T-cell (primary cell): Measurements from ENCODE around the gene ANKK1. TPM values are rescaled to one million over a fixed set of nuclear protein-coding genes. Genes with fewer than 3 reads are reported as not detected.

Experiments
- ATAC-seq, 4 experiments: fragments of 200-7000 bp in 3 of 4; fragments of 150-1000 bp in 1 of 4; cut with Tn5 transposase; replicated peaks in 1 of 4; 1 replicate in 3 of 4; 2 replicates in 1 of 4; pipeline ENCODE4 v1.10.0; 2021; ENCODE audit warnings: moderate library complexity in 3 of 4, mild to moderate bottlenecking in 2 of 4, moderate number of reproducible peaks in 1 of 4
- CTCF ChIA-PET, 2 donors: fragments of 300-600 bp; sonication (Branson Sonifier 250); formaldehyde crosslinking; loops; one replicate each; lab custom pipeline; 2022; ENCODE audit warnings: antibody characterized with exemption in 2 of 2; lab: Charles Lee
- POLR2A ChIA-PET, 2 donors: fragments of 300-600 bp; sonication (Branson Sonifier 250); formaldehyde crosslinking; loops; one replicate each; lab custom pipeline; 2022; ENCODE audit warnings: antibody characterized with exemption in 2 of 2; lab: Charles Lee
- DNase-seq, 35 experiments: peaks; one replicate each; pipeline versions ENCODE4 v3.0.0 to v3.0.0-alpha.2; 2013 to 2023
- H3K27ac ChIP-seq: one replicate; pipeline ENCODE4 v1.5.1; 2013; ENCODE audit warnings: low read length
- H3K27me3 ChIP-seq, 2 experiments: replicated peaks in 1 of 2; 1 replicate in 1 of 2; 2 replicates in 1 of 2; pipeline versions ENCODE4 v1.6.1 to v1.7.0; 2013; ENCODE audit warnings: low read length in 1 of 2, mixed read lengths in 1 of 2; ENCODE audit not compliant: control insufficient read depth in 2 of 2, insufficient read depth in 2 of 2; ENCODE audit errors: extremely low read depth in 1 of 2
- H3K36me3 ChIP-seq, 2 donors: 1 replicate in 1 of 2; 2 replicates in 1 of 2; pipeline versions ENCODE4 v1.6.1 to v1.7.0; 2013; ENCODE audit warnings: low read length in 1 of 2; ENCODE audit not compliant: control insufficient read depth in 2 of 2, insufficient read depth in 1 of 2; ENCODE audit errors: extremely low read depth in 1 of 2
- H3K4me1 ChIP-seq, 2 experiments: 1 replicate in 1 of 2; 2 replicates in 1 of 2; pipeline versions ENCODE4 v1.6.1 to v1.7.0; 2013; ENCODE audit warnings: low read length in 2 of 2, mixed read lengths in 1 of 2; ENCODE audit not compliant: insufficient read depth in 2 of 2, control insufficient read depth in 1 of 2; ENCODE audit errors: extremely low read depth in 1 of 2
- H3K4me3 ChIP-seq, 2 donors: 1 replicate in 1 of 2; 2 replicates in 1 of 2; pipeline versions ENCODE4 v1.5.1 to v1.7.0; 2013; ENCODE audit warnings: mild to moderate bottlenecking in 2 of 2, low read length in 1 of 2, moderate library complexity in 1 of 2; ENCODE audit not compliant: control insufficient read depth in 1 of 2; ENCODE audit errors: extremely low read depth in 1 of 2
- H3K9me3 ChIP-seq: 2 replicates; pipeline ENCODE4 v1.7.0; 2013
- H3K27ac Mint-ChIP-seq, 2 donors: one replicate each; pipeline ENCODE4 v1.8.0; 2020 to 2021; ENCODE audit warnings: mild to moderate bottlenecking in 2 of 2, mixed read lengths in 2 of 2
- H3K27me3 Mint-ChIP-seq, 2 donors: one replicate each; pipeline ENCODE4 v1.8.0; 2021 to 2022; ENCODE audit warnings: mixed read lengths in 2 of 2
- H3K36me3 Mint-ChIP-seq: one replicate; pipeline ENCODE4 v1.8.0; 2021; ENCODE audit warnings: mixed read lengths
- H3K4me1 Mint-ChIP-seq, 3 donors: one replicate each; pipeline ENCODE4 v1.8.0; 2020 to 2022; ENCODE audit warnings: mixed read lengths in 3 of 3, mild to moderate bottlenecking in 1 of 3
- H3K4me3 Mint-ChIP-seq, 3 donors: one replicate each; pipeline ENCODE4 v1.8.0; 2020 to 2022; ENCODE audit warnings: mild to moderate bottlenecking in 3 of 3, mixed read lengths in 3 of 3, moderate library complexity in 3 of 3
- H3K9me3 Mint-ChIP-seq, 3 donors: one replicate each; pipeline ENCODE4 v1.8.0; 2020 to 2022; ENCODE audit warnings: mixed read lengths in 3 of 3
- WGBS: methylation state at CpG from one replicate; pipeline ENCODE4 v1.1.5; 2013; ENCODE audit warnings: missing lambda C conversion rate; ENCODE audit not compliant: insufficient coverage; 5-methylcytosine and 5-hydroxymethylcytosine counted together
- total RNA-seq, 35 experiments: library from RNA in 6 of 35; stranded (reverse) in 6 of 35; fragments of 120-200 nt in 1 of 35; gene quantifications; one replicate each; pipeline versions ENCODE4 v1.2.1 to v1.2.4 and lab custom pipeline; 2013 to 2026

Gene ANKK1
- total RNA-seq, 5 donors from 2014 or later (not counting 1 experiment from before 2014, with no cell fraction given), result 1.2 to 4.6 (median 3.3) TPM

DNA sequence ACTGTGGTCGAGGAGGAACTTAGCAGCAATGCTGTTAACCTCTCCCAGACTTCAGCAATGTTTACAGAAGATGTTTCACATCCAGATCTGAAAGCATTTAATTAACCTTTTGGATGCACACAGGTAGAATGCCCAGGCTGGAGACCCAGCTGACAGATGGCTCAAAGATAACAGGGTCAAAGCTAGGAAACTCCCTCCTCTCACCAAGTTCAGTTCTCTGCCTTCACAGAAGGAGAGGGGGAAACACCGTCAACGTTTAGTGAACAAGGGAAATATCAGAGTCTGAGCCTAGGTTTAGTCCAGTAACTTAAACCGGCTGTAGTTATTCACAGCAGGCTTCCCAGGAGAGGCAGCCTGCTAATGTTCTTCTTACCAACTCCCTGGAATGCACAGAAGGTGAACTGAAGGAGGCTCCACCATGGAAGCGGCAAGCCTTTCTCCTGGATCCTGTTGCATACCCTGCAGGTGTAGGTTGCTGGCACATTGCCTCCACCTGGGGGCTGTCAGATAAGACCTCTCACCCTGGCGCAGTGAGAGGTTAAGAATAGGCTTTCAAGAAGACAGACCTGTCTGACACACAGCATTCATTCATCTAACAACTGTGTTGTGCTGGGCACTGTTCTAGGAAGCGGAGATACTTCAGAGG, 23.5 kb upstream of the ANKK1 start:
- H3K4me1 Mint-ChIP-seq, result peaks cover 20 to 29% (median 27%) of the 10 kb centered on the region in 3 donors
- no peaks in the 10 kb centered on the region for H3K27me3 ChIP-seq
- no peak overlapping the region for H3K4me3 Mint-ChIP-seq
- H3K27ac Mint-ChIP-seq, result peak overlapping the region in 1 of 2 donors; percentile 10
- peaks cover 3 to 12% of the 10 kb centered on the region in 2 experiments for H3K4me1 ChIP-seq
- H3K27me3 Mint-ChIP-seq, result no peaks in the 10 kb centered on the region
- 92% methylated on average over 2 of the region's 7 CpGs for WGBS
- H3K9me3 ChIP-seq, result no peaks in the 10 kb centered on the region
- no peak for ATAC-seq
- H3K4me3 ChIP-seq, result no peak overlapping the region
- H3K9me3 Mint-ChIP-seq, result no peaks in the 10 kb centered on the region
- H3K27ac ChIP-seq, result no peak overlapping the region
- no peak for DNase-seq
- peaks cover 63% of the 10 kb centered on the region for H3K36me3 Mint-ChIP-seq
- ChIA-PET POLR2A (no interaction called here), CTCF (no interaction called here)
- peaks cover 0 to 73% of the 10 kb centered on the region in 2 donors for H3K36me3 ChIP-seq

DNA sequence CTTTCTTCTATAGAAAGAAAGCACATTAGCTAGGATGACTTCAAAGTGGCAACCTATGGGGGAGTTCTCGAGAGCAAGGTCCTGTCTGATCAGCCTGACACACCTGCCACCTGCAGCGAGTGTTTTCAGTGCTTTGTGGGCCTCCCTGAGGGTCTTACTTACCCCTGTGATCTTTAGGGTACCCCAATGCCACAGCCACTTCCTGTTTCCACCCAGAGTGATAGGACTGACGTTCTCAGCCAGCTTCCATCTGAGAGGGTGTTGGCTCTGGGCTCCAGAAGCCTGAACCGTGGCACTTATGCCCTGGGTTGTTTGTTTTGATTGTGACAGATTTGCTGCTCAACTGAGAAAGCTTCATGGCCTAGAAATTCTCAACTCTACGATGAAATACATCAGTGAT, 21.7 kb upstream of the ANKK1 start:
- no peaks in the 10 kb centered on the region for H3K9me3 ChIP-seq
- no peaks in the 10 kb centered on the region for H3K9me3 Mint-ChIP-seq
- 30% methylated on average over 2 of the region's 5 CpGs for WGBS
- peak overlapping the region in 1 of 3 donors; percentile 3 for H3K4me3 Mint-ChIP-seq
- ChIA-PET CTCF (interaction anchor here in 1 of 2 donors (0.6 kb wide), 1 partner anchor 516 kb away, joined by 3 read pairs; no protein-coding TSS in a partner anchor), POLR2A (no interaction called here)
- H3K27me3 ChIP-seq, result no peaks in the 10 kb centered on the region
- peaks cover 3 to 12% of the 10 kb centered on the region in 2 experiments for H3K4me1 ChIP-seq
- H3K36me3 Mint-ChIP-seq, result peaks cover 54% of the 10 kb centered on the region
- peak; percentile 31 to 85 (median 65) for ATAC-seq
- no peak overlapping the region for H3K4me3 ChIP-seq
- H3K27ac Mint-ChIP-seq, result peak overlapping the region; percentile 56 to 74
- peak in 22 of 35 experiments; percentile 2 to 66 (median 15) for DNase-seq
- no peaks in the 10 kb centered on the region for H3K27me3 Mint-ChIP-seq
- H3K4me1 Mint-ChIP-seq, result peaks cover 20 to 29% (median 27%) of the 10 kb centered on the region in 3 donors
- H3K36me3 ChIP-seq, result peaks cover 0 to 56% of the 10 kb centered on the region in 2 donors
- no peak overlapping the region for H3K27ac ChIP-seq

DNA sequence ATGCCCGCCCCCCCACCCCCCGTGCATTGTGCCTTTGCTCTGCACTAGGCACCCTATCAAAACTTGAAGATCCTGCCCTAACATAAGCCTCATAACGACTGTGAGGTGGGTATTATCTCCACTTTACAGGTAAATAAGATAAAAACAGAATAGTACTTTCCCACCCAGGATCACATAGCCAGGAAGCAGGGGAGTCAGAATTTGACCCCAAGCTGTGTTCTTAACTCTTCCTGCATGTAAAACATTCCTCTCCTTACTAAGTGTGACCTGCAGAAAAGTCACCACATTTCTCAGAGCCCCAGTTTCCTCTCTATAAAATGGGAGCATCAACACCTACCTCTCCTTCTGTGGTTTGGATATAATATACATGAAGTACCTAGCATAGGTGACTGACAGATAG, 18.2 kb upstream of the ANKK1 start:
- H3K4me1 Mint-ChIP-seq, result peaks cover 15 to 16% (median 16%) of the 10 kb centered on the region in 3 donors
- no peaks in the 10 kb centered on the region for H3K9me3 Mint-ChIP-seq
- Histone ChIP-seq H3K9me3 (no peaks in the 10 kb centered on the region), H3K27ac (no peak overlapping the region), H3K36me3 (peaks cover 0 to 39% of the 10 kb centered on the region in 2 donors), H3K4me3 (no peak overlapping the region), H3K27me3 (no peaks in the 10 kb centered on the region), H3K4me1 (peaks cover 3 to 12% of the 10 kb centered on the region in 2 experiments)
- no peaks in the 10 kb centered on the region for H3K27me3 Mint-ChIP-seq
- ATAC-seq (no peak), DNase-seq (no peak)
- CTCF ChIA-PET, result no interaction called here
- WGBS, result no CpG with 5 or more reads among the region's 3 CpGs
- POLR2A ChIA-PET, result no interaction called here
- peaks cover 50% of the 10 kb centered on the region for H3K36me3 Mint-ChIP-seq
- H3K27ac Mint-ChIP-seq, result no peak overlapping the region
- no peak overlapping the region for H3K4me3 Mint-ChIP-seq

DNA sequence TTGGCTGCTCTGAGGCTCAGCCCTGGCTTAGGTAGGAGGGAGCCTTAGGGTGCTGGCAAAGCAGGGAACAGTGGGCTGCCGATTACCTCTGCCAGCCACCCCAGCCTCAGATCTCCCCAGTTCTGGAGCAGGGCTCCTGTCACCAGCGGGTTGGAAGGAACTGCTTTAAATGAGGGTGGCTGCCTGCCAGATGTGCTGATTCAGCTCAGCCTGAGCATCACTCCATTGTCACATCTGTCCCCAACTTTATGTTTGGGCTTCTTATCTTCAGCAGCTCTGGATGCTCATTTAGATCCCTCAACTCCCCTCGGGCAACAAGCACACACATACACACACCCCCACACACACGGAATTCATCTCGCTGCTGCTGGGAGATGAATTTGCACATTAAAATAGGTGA, 16.9 kb upstream of the ANKK1 start:
- Mint-ChIP-seq H3K27ac (no peak overlapping the region), H3K4me3 (no peak overlapping the region), H3K27me3 (no peaks in the 10 kb centered on the region), H3K4me1 (peaks cover 9 to 11% (median 11%) of the 10 kb centered on the region in 3 donors), H3K36me3 (peaks cover 45% of the 10 kb centered on the region), H3K9me3 (no peaks in the 10 kb centered on the region)
- WGBS, result 75% methylated on average over 1 of the region's 5 CpGs
- H3K9me3 ChIP-seq, result no peaks in the 10 kb centered on the region
- ATAC-seq (no peak), DNase-seq (no peak)
- no peaks in the 10 kb centered on the region for H3K27me3 ChIP-seq
- H3K4me1 ChIP-seq, result peaks cover 3 to 7% of the 10 kb centered on the region in 2 experiments
- no peak overlapping the region for H3K4me3 ChIP-seq
- peaks cover 0 to 30% of the 10 kb centered on the region in 2 donors for H3K36me3 ChIP-seq
- no peak overlapping the region for H3K27ac ChIP-seq
- ChIA-PET CTCF (no interaction called here), POLR2A (no interaction called here)

DNA sequence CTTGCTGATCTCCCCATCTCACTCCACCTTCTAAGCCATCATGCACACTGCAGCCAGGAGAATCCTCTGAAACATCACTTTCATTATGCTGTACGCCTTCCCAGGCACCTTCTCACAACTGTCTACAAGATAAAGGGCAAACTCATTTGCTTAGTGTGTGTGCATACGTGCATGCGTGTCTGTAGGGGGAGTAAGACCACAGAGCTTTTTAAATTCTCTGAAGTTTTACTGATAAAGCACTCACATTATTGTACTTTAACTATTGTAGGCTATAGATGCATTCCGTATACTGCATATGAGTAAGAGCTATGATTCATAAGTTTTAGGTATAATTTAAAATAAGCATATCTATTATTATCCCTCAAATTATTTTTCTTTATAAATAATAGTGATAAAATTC, 15.3 kb upstream of the ANKK1 start:
- Mint-ChIP-seq H3K4me1 (no peaks in the 10 kb centered on the region), H3K36me3 (peaks cover 39% of the 10 kb centered on the region)
- POLR2A ChIA-PET, result no interaction called here

DNA sequence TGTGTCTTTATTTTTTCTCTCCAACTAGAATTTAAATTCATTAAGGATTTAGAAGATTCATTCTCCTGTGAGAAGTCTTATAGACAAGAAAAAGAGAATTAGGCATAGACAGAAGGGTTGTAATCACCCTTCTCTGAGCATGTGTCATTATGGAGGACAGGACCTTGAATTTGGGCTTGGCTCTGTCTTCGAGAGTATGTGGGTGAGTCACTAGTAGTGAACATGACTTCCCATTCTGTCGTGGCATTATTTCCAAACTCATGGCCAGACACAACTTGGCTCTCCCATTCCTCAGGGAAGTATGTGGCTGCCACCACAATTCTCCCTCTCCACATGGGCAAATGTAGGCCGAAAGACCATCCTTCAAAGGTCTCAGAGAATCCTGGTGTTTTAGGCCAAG, 14.3 kb upstream of the ANKK1 start:
- ChIA-PET CTCF (no interaction called here), POLR2A (no interaction called here)
- Mint-ChIP-seq H3K27ac (no peak overlapping the region), H3K36me3 (peaks cover 38% of the 10 kb centered on the region), H3K4me3 (no peak overlapping the region), H3K9me3 (no peaks in the 10 kb centered on the region), H3K27me3 (no peaks in the 10 kb centered on the region), H3K4me1 (no peaks in the 10 kb centered on the region)
- no peaks in the 10 kb centered on the region for H3K27me3 ChIP-seq
- no peak for ATAC-seq
- no peak overlapping the region for H3K27ac ChIP-seq
- H3K4me1 ChIP-seq, result no peaks in the 10 kb centered on the region
- no peak for DNase-seq
- H3K4me3 ChIP-seq, result no peak overlapping the region
- WGBS, result 100% methylated on average over 1 of the region's 3 CpGs
- peaks cover 0 to 10% of the 10 kb centered on the region in 2 donors for H3K36me3 ChIP-seq
- H3K9me3 ChIP-seq, result no peaks in the 10 kb centered on the region

More for the DNA sequence above, 15.3 kb upstream of the ANKK1 start:
- DNase-seq (no peak), ATAC-seq (no peak)
- CTCF ChIA-PET, result no interaction called here
- no peaks in the 10 kb centered on the region for H3K9me3 Mint-ChIP-seq
- H3K27me3 ChIP-seq, result no peaks in the 10 kb centered on the region
- H3K36me3 ChIP-seq, result peaks cover 0 to 19% of the 10 kb centered on the region in 2 donors
- no peaks in the 10 kb centered on the region for H3K27me3 Mint-ChIP-seq
- no peak overlapping the region for H3K27ac ChIP-seq
- no peak overlapping the region for H3K4me3 Mint-ChIP-seq
- no CpG with 5 or more reads among the region's 4 CpGs for WGBS
- H3K4me1 ChIP-seq, result no peaks in the 10 kb centered on the region
- no peak overlapping the region for H3K27ac Mint-ChIP-seq
- no peaks in the 10 kb centered on the region for H3K9me3 ChIP-seq
- H3K4me3 ChIP-seq, result no peak overlapping the region
